CD4-positive, alpha-beta T cell treated with Interleukin-2 at 100 ng/mL for 4 hours (primary cell): Measurements from ENCODE around the gene MSLN.

Experiments
- DNase-seq: peaks from one replicate; pipeline ENCODE4 v3.0.0-alpha.2; 2020; ENCODE audit warnings: low spot score

Gene MSLN

GRCh38 chr16:776824-777223 lies 16.3 kb downstream of the MSLN start:
- no peak for DNase-seq

DNA sequence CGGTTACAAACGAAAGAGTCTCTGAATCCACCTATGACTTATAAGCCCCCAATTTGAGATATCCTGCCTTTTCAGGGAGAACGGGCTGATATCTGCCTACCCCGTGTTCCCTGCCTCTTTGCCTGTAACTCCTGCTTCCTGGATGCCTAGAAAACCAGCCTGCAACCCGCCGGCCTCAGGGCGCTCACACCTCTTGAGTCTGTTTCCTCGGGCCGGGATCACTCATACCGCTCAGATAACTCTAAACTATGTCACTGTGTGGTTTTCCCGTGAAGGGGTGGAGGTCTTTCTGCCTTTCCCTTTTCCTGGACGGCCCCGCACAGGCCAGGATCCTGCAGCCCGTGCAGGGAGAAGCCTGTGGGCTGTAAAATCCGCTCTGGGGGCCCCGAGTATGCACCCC lies 17.3 kb downstream of the MSLN start:
- DNase-seq, result no peak

GRCh38 chr16:778447-778846 lies 17.9 kb downstream of the MSLN start:
- DNase-seq, result no peak

- DNase-seq, result no peak
Observed at GRCh38 chr16:778909-779527, 18.5 kb downstream of the MSLN start.

GRCh38 chr16:779561-779960 lies 19.0 kb downstream of the MSLN start:
- DNase-seq, result no peak

GRCh38 chr16:780296-780695 lies 19.8 kb downstream of the MSLN start:
- DNase-seq, result no peak

- DNase-seq, result no peak
Observed at GRCh38 chr16:781346-782010, 20.9 kb downstream of the MSLN start.

DNA sequence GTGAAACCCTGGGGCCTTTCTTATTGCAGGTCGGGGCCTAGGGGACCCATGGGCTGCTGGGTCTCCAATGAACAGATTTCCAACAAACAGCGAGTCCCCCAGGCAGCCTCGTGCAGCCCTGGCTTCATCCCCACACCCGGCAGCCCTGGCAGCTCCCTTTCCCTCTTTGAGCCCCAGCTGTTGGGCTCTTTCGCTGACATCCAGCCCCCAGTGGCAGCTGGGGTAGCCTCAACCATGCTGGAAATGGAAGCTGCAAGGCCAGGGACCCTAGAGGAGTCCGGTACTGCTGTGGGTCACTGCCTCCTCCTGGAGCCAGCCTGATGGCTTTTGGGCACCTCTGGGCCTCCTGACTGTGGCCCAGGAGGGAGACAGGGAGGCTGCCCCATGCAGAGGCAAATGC lies 21.7 kb downstream of the MSLN start:
- DNase-seq, result no peak

- no peak for DNase-seq
Observed at GRCh38 chr16:782766-783403, 22.4 kb downstream of the MSLN start.

- DNase-seq, result no peak
Observed at GRCh38 chr16:783404-784161, 23.0 kb downstream of the MSLN start.

DNA sequence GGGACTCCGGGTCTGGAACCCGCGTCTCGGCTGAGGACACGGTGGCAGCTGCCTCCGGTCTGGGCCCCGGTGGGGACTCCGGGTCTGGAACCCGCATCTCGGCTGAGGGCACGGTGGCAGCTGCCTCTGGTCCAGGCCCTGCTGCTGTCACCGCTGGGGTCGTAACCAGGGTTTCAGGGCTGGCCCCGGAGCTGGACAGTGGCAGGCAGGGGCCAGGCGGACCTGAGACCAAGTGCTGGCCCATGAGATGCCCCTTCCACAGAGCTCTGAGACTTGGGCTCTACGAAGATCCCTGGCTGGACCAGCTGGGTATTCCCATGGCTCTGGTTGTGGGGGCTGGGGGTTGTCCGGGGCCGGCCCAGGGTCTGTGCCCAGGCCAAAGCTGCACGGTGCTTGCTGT lies 23.9 kb downstream of the MSLN start:
- DNase-seq, result no peak

- DNase-seq, result peak; percentile 73
Observed at GRCh38 chr16:785563-786535, 25.3 kb downstream of the MSLN start.

GRCh38 chr16:787321-787966 lies 26.9 kb downstream of the MSLN start:
- no peak for DNase-seq

DNA sequence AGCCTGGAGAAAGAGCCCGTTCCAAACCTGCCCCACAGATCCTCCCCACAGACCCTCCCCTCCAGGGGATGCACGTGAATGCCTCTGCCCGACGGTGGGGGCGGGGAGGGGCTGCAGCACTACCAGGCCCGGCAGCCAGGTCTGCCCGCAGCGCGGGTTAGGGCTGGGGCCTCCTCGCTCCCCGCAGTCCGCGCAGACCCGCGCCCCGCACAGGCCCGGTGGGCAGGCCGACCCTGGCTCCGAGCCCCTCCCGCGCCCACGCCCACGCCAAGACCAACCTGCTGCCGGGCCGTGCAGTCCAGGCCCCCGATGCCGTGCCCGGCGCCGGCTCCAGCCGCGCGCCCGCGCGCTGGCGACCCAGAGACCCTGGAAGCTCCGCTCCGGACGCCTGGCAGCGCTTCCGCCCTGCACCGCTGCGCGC lies 27.5 kb downstream of the MSLN start, which contains the start of gene RPUSD1:
RPUSD1 (minus strand) TSS at position 404 of the 421 bp plus-strand sequence. CDS start 644 bp downstream, outside the sequence.
- no peak for DNase-seq

DNA sequence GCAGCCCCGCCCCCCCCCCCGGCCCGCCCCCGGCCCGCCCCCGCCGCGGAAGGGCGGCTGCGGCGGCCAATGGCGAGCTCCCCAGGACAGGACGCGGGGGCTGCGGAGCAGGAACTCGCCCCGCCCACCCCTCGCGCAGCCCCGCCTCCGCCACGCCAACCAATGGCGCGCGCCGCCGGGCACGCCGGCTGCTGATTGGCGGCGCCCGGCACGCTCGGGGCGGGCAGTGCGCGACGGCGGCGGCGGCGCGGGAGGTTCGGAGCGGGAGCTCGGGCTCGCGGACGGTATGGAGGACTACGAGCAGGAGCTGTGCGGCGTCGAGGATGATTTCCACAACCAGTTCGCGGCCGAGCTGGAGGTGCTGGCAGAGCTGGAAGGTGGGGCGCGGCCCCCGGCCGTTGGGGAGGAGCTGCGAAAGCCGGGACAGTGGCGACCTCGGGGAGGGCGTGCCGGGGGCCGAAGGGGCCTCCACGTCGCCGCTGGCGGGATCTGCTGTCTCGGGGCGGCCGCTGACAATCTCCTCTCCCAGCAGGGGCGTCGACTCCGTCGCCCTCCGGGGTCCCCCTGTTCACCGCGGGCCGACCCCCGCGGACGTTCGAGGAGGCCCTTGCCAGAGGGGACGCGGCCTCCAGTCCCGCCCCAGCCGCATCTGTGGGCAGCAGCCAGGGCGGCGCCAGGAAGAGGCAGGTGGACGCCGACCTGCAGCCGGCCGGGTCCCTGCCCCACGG lies 28.0 kb downstream of the MSLN start, which contains the start of gene CHTF18:
CHTF18 (plus strand) TSS at position 222 of the 728 bp plus-strand sequence; CDS start at position 287, 65 bp downstream.
- peak; percentile 94 for DNase-seq

GRCh38 chr16:789191-789850 lies 28.8 kb downstream of the MSLN start:
- no peak for DNase-seq

DNA sequence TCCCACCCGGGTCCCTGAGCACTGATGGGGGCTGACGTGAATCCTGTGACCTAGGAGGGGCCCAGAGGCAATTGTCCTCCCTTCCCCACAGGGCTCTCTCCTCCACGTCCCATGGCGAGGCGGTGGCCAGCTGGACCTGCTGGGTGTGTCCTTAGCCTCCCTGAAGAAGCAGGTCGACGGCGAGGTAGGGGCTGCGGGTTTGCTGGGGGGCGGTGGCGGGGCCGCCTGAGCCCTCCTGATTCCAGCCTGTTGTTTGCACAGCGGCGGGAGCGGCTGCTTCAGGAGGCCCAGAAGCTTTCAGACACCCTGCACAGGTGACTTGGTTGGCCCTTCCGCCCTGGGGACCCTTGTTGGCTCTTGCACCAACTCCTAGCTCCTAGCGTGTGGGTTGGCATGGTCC lies 29.6 kb downstream of the MSLN start:
- no peak for DNase-seq

DNA sequence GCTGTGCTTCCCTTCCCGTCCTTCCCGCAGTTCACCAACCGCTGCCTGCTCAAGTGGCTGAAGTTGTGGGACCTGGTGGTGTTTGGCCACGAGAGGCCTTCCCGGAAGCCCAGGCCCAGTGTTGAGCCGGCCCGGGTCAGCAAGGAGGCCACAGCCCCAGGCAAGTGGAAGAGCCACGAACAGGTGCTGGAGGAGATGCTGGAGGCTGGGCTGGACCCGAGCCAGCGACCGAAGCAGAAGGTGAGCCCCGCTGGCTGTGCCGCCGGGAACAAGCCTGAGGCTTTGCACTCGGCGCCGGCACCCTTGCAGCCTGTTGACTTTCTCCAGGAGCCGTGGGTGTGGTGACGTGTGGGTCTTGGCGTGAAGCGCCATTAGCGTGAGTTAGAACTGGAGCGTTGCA lies 30.6 kb downstream of the MSLN start:
- DNase-seq, result no peak

- no peak for DNase-seq
Observed at GRCh38 chr16:792221-792995, 31.9 kb downstream of the MSLN start.
